Mucosa of descending colon (tissue), 3 donors: ENCODE data around the gene CIBAR2. TPM values are rescaled to one million over a fixed set of nuclear protein-coding genes. Genes with fewer than 3 reads are reported as not detected.
A peak's percentile ranks its signal among the peaks of the same experiment; 100 is the strongest.

Experiments
- ATAC-seq: fragments of 200-7000 bp; cut with Tn5 transposase; one replicate; pipeline ENCODE4 v1.9.1; 2020; ENCODE audit warnings: mild to moderate bottlenecking, moderate library complexity
- DNase-seq, 3 donors: peaks; one replicate each; pipeline ENCODE4 v3.0.0-alpha.2; 2020
- H3K36me3 ChIP-seq: fragments of 200-600 bp; one replicate; pipeline ENCODE4 v1.8.0; 2021; ENCODE audit warnings: low read depth, mild to moderate bottlenecking
- H3K4me1 ChIP-seq: fragments of 200-600 bp; one replicate; pipeline ENCODE4 v1.8.0; 2021; ENCODE audit warnings: low read depth, mild to moderate bottlenecking
- H3K4me3 ChIP-seq: fragments of 200-600 bp; one replicate; pipeline ENCODE4 v1.8.0; 2021; ENCODE audit warnings: mild to moderate bottlenecking
- H3K9me3 ChIP-seq: fragments of 200-600 bp; one replicate; pipeline ENCODE4 v1.8.0; 2021; ENCODE audit warnings: mild to moderate bottlenecking
- CTCF ChIP-seq: fragments of 200-600 bp; IDR thresholded peaks from one replicate; pipeline ENCODE4 v1.8.0; 2022; ENCODE audit warnings: antibody characterized with exemption, mild to moderate bottlenecking
- intact Hi-C, 2 donors: fragments of 100-400 bp; cut with DNase I in 1 of 2; cut with micrococcal nuclease in 1 of 2; formaldehyde crosslinking; loops; one replicate each; pipeline versions ENCODE4 v1.11.0 to v1.11.1; 2022; cut with DNase I, micrococcal nuclease
- total RNA-seq, 3 donors: library from RNA; stranded (reverse); fragmentation: NEBNext Ultra II Directional in 2 of 3; extraction: Animal tissue kit (Norgen Biotek cat#: 25700) in 2 of 3; gene quantifications; one replicate each; pipeline versions ENCODE4 v1.2.1 to v1.2.4, GENCODE V29; 2021 to 2023
- donor health status: DM: no; HTN: no; CAD: no; lungs with moderate emphysema.
- donor health status: DM: no; HTN: no; CAD: no.
- donor health status: DM: no; HTN: yes; CAD: no.

The CIBAR2 gene
- total RNA-seq, 3 donors from 2014 or later = not detected

- intact Hi-C loops = no loop called here
- no peaks in the 10 kb centered on the region for H3K9me3 ChIP-seq
- H3K4me3 ChIP-seq = no peak overlapping the region
- DNase-seq = no peak
- TF ChIP-seq CTCF = no peak
- ATAC-seq = no peak
- H3K4me1 ChIP-seq = no peaks in the 10 kb centered on the region
- H3K36me3 ChIP-seq = no peaks in the 10 kb centered on the region
Measured at GRCh38 chr16:85077576-85078125, 34.6 kb downstream of the CIBAR2 start.

- Histone ChIP-seq H3K4me3 (no peak overlapping the region), H3K4me1 (no peaks in the 10 kb centered on the region), H3K9me3 (no peaks in the 10 kb centered on the region), H3K36me3 (no peaks in the 10 kb centered on the region)
- DNase-seq (no peak), ATAC-seq (no peak)
- TF ChIP-seq CTCF = no peak
- intact Hi-C loops = no loop called here
Measured at GRCh38 chr16:85077039-85077438, 35.2 kb downstream of the CIBAR2 start.

GRCh38 chr16:85075236-85075924 is 36.9 kb downstream of the CIBAR2 start:
- ATAC-seq (no peak), DNase-seq (no peak)
- TF ChIP-seq CTCF = no peak

GRCh38 chr16:85074225-85074914 is 37.9 kb downstream of the CIBAR2 start:
- no peak overlapping the region for H3K4me3 ChIP-seq
- peaks cover 3% of the 10 kb centered on the region for H3K36me3 ChIP-seq
- H3K4me1 ChIP-seq = no peaks in the 10 kb centered on the region
- TF ChIP-seq CTCF = no peak
- DNase-seq (no peak), ATAC-seq (peak; percentile 64)
- H3K9me3 ChIP-seq = no peaks in the 10 kb centered on the region
- intact Hi-C loops = no loop called here

More at GRCh38 chr16:85075236-85075924, 36.9 kb downstream of the CIBAR2 start:
- Histone ChIP-seq H3K36me3 (no peaks in the 10 kb centered on the region), H3K4me3 (no peak overlapping the region), H3K4me1 (no peaks in the 10 kb centered on the region), H3K9me3 (no peaks in the 10 kb centered on the region)
- intact Hi-C loops = no loop called here

GRCh38 chr16:85072947-85073346 is 39.3 kb downstream of the CIBAR2 start:
- DNase-seq = no peak

More at GRCh38 chr16:85072947-85073346, 39.3 kb downstream of the CIBAR2 start:
- intact Hi-C loops = no loop called here
- Histone ChIP-seq H3K4me1 (no peaks in the 10 kb centered on the region), H3K36me3 (peaks cover 3% of the 10 kb centered on the region), H3K9me3 (no peaks in the 10 kb centered on the region), H3K4me3 (no peak overlapping the region)
- no peak for TF ChIP-seq CTCF
- ATAC-seq = no peak
